Panc1 (cell line): ENCODE measurements around the gene HMSD.

Source experiments
- CTCF ChIP-seq: fragments of 450-650 bp; IDR thresholded peaks from 2 replicates; pipeline ENCODE4 v1.5.1; 2017; ENCODE audit warnings: mild to moderate bottlenecking
- POLR2AphosphoS5 ChIP-seq: IDR thresholded peaks from 2 replicates; pipeline ENCODE4 v1.6.1; 2012; ENCODE audit warnings: mild to moderate bottlenecking, low read depth, low read length, moderate library complexity
- REST ChIP-seq, 2 experiments: IDR thresholded peaks; 2 replicates each; pipeline ENCODE4 v1.6.1; 2011 to 2012; ENCODE audit warnings: low read depth in 2 of 2, control low read depth in 1 of 2, low read length in 1 of 2, mild to moderate bottlenecking in 1 of 2, moderate library complexity in 1 of 2; ENCODE audit not compliant: insufficient read depth in 1 of 2
- SIN3A ChIP-seq: IDR thresholded peaks from 2 replicates; pipeline ENCODE4 v1.6.1; 2012; ENCODE audit warnings: low read depth, mild to moderate bottlenecking, low read length, moderate library complexity, borderline replicate concordance; ENCODE audit not compliant: insufficient read depth

GRCh38 chr18:63906056-63906455 lies 43.0 kb upstream of the HMSD start:
- TF ChIP-seq CTCF = no peak
- TF ChIP-seq SIN3A = no peak
- TF ChIP-seq POLR2AphosphoS5 = no peak
- TF ChIP-seq REST (IDR thresholded peaks at IDR 0.05; ENCODE audit: insufficient read depth in 1 of 2, low read depth in 2 of 2, low read length in 1 of 2) = no peak
